Thyroid gland (tissue), 4 donors: ENCODE data around the gene MTHFR.

ENCODE experiments used
- POLR2A ChIP-seq, 2 donors: fragments of 450-650 bp; IDR thresholded peaks; one replicate each; pipeline ENCODE4 v1.6.1; 2017; ENCODE audit warnings: antibody characterized with exemption in 2 of 2, mild to moderate bottlenecking in 2 of 2, moderate library complexity in 1 of 2
- TF ChIP-seq, protein P1 (sequence below), 6 experiments: fragments of 200-600 bp in 3 of 6; fragments of 450-650 bp in 3 of 6; sonication (generic) in 3 of 6; IDR thresholded peaks; one replicate each; pipeline ENCODE4 v1.5.1; 2016 to 2019; ENCODE audit warnings: antibody characterized with exemption in 6 of 6, mild to moderate bottlenecking in 2 of 6, inconsistent platforms in 1 of 6, moderate library complexity in 1 of 6

DNA sequence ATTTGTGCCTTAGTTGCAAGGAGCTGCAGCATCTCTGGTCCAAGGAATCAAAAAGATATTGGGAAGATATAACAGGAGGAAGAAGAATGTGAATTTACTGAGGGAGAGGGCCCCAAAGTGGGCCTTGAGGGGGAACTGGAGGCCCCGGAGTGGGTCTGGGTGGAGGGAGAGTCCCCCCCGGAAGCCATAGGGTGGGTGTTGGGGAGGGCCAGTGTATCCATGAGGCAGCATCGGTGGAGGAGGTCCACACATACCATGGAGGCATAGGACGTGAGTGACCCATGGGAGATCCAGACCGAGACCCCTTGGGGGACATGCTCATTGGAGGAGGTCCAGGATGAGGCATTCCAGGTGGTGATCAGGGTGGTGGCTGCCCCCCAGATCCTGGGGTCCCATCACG, 44.5 kb downstream of the MTHFR start:
- TF ChIP-seq POLR2A (IDR thresholded peaks at IDR 0.05): no peak
- TF ChIP-seq, protein P1, sequence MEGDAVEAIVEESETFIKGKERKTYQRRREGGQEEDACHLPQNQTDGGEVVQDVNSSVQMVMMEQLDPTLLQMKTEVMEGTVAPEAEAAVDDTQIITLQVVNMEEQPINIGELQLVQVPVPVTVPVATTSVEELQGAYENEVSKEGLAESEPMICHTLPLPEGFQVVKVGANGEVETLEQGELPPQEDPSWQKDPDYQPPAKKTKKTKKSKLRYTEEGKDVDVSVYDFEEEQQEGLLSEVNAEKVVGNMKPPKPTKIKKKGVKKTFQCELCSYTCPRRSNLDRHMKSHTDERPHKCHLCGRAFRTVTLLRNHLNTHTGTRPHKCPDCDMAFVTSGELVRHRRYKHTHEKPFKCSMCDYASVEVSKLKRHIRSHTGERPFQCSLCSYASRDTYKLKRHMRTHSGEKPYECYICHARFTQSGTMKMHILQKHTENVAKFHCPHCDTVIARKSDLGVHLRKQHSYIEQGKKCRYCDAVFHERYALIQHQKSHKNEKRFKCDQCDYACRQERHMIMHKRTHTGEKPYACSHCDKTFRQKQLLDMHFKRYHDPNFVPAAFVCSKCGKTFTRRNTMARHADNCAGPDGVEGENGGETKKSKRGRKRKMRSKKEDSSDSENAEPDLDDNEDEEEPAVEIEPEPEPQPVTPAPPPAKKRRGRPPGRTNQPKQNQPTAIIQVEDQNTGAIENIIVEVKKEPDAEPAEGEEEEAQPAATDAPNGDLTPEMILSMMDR (IDR thresholded peaks at IDR 0.05): no peak
